CD4-positive, alpha-beta T cell (primary cell): ENCODE data around the gene AAK1. TPM values are rescaled to one million over a fixed set of nuclear protein-coding genes. Genes with fewer than 3 reads are reported as not detected.

Experiments
- ATAC-seq: fragments of 200-7000 bp; cut with Tn5 transposase; one replicate; pipeline ENCODE4 v1.10.0; 2022; ENCODE audit warnings: mild to moderate bottlenecking; ENCODE audit not compliant: poor library complexity
- CTCF ChIA-PET: fragments of 350-600 bp; sonication (Branson Sonifier 250); formaldehyde crosslinking; loops from one replicate; lab custom pipeline; 2021; ENCODE audit warnings: antibody characterized with exemption, inconsistent platforms; lab: Charles Lee
- POLR2A ChIA-PET: fragments of 350-600 bp; sonication (Branson Sonifier 250); formaldehyde crosslinking; loops from one replicate; lab custom pipeline; 2021; ENCODE audit warnings: antibody characterized with exemption, inconsistent platforms; lab: Charles Lee
- DNase-seq, 14 experiments: peaks; one replicate each; pipeline ENCODE4 v3.0.0-alpha.2; 2013 to 2020; ENCODE audit warnings: mixed read lengths in 2 of 14
- H3K27ac ChIP-seq, 2 donors: one replicate each; pipeline versions ENCODE4 v1.5.1 to v1.7.0; 2013; ENCODE audit warnings: low read length in 2 of 2, low read depth in 1 of 2, mild to moderate bottlenecking in 1 of 2
- H3K27me3 ChIP-seq, 2 experiments: 1 replicate in 1 of 2; 2 replicates in 1 of 2; pipeline versions ENCODE4 v1.6.1 to v1.7.0; 2013; ENCODE audit warnings: low read length in 2 of 2, control low read depth in 1 of 2, mild to moderate bottlenecking in 1 of 2, moderate library complexity in 1 of 2; ENCODE audit not compliant: insufficient read depth in 2 of 2, control insufficient read depth in 1 of 2
- H3K36me3 ChIP-seq: one replicate; pipeline ENCODE4 v1.6.1; 2013; ENCODE audit warnings: low read length, control low read depth; ENCODE audit not compliant: insufficient read depth
- H3K4me1 ChIP-seq: one replicate; pipeline ENCODE4 v1.6.1; 2013; ENCODE audit warnings: low read length, control low read depth; ENCODE audit not compliant: insufficient read depth
- H3K4me3 ChIP-seq: one replicate; pipeline ENCODE4 v1.5.1; 2013; ENCODE audit warnings: mild to moderate bottlenecking, low read length, moderate library complexity
- H3K9me3 ChIP-seq, 2 experiments: 1 replicate in 1 of 2; 2 replicates in 1 of 2; pipeline versions ENCODE4 v1.6.1 to v1.7.0; 2013; ENCODE audit warnings: low read length in 2 of 2, mild to moderate bottlenecking in 2 of 2, control low read depth in 1 of 2, moderate library complexity in 1 of 2; ENCODE audit not compliant: control insufficient read depth in 1 of 2, insufficient read depth in 1 of 2
- H3K27ac Mint-ChIP-seq: one replicate; pipeline ENCODE4 v1.8.0; 2020; ENCODE audit warnings: mixed read lengths
- H3K27me3 Mint-ChIP-seq: one replicate; pipeline ENCODE4 v1.8.0; 2021; ENCODE audit warnings: mixed read lengths
- H3K36me3 Mint-ChIP-seq: one replicate; pipeline ENCODE4 v1.8.0; 2021; ENCODE audit warnings: low read depth, mixed read lengths
- H3K4me1 Mint-ChIP-seq: one replicate; pipeline ENCODE4 v1.8.0; 2021; ENCODE audit warnings: low read depth, mixed read lengths
- H3K4me3 Mint-ChIP-seq: one replicate; pipeline ENCODE4 v1.8.0; 2020; ENCODE audit warnings: mild to moderate bottlenecking, mixed read lengths
- H3K9me3 Mint-ChIP-seq: one replicate; pipeline ENCODE4 v1.8.0; 2020; ENCODE audit warnings: mixed read lengths
- intact Hi-C, 2 experiments: fragments of 100-400 bp; cut with DNase I in 1 of 2; cut with micrococcal nuclease in 1 of 2; formaldehyde crosslinking; loops; one replicate each; pipeline versions ENCODE4 v1.15.1 to v1.9.0; 2023 to 2025; cut with DNase I, micrococcal nuclease
- total RNA-seq, 174 experiments: library from RNA in 2 of 174; stranded (reverse) in 2 of 174; gene quantifications; one replicate each; pipeline ENCODE4 v1.2.3 and lab custom pipeline; 2021 to 2026
- TF ChIP-seq, protein P1 (sequence below): fragments of 200-600 bp; IDR thresholded peaks from one replicate; pipeline ENCODE4 v1.8.0; 2022; ENCODE audit warnings: antibody characterized with exemption, mild to moderate bottlenecking

AAK1 gene
- total RNA-seq, 2 experiments from 2014 or later = 201 to 208 TPM

DNA sequence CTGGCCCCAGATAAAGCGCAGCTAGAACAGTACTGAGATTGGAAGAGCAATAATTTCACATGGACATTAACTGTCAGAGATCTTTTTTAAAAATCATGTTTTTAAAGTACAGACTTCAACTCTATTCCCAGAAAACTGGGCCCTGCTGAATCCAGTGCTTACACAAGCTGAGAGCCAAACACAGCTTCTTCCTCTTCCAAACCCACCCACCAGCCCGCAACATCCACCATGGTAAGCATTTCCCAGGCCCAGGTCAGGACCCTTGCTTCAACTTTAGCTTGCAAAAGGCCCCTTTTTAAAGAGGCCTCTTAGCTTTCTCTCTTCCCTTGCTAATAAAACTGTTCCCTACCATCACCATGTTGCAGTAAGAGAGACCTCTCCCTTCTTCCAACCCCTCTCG lies 2.1 kb downstream of the AAK1 start:
- ChIA-PET CTCF (interaction anchor here (1.0 to 1.8 kb wide), 3 partner anchors 13 to 83 kb away, joined by 3 to 7 read pairs (median 5); no protein-coding TSS in a partner anchor), POLR2A (interaction anchor here (0.9 to 7.9 kb wide), 11 partner anchors 9 to 87 kb away, joined by 3 to 214 read pairs (median 5); no protein-coding TSS in a partner anchor)
- H3K36me3 ChIP-seq = peaks cover 25% of the 10 kb centered on the region
- H3K4me1 ChIP-seq = peaks cover 55% of the 10 kb centered on the region
- no peaks in the 10 kb centered on the region for H3K27me3 Mint-ChIP-seq
- H3K36me3 Mint-ChIP-seq = peaks cover 80% of the 10 kb centered on the region
- TF ChIP-seq, protein P1, sequence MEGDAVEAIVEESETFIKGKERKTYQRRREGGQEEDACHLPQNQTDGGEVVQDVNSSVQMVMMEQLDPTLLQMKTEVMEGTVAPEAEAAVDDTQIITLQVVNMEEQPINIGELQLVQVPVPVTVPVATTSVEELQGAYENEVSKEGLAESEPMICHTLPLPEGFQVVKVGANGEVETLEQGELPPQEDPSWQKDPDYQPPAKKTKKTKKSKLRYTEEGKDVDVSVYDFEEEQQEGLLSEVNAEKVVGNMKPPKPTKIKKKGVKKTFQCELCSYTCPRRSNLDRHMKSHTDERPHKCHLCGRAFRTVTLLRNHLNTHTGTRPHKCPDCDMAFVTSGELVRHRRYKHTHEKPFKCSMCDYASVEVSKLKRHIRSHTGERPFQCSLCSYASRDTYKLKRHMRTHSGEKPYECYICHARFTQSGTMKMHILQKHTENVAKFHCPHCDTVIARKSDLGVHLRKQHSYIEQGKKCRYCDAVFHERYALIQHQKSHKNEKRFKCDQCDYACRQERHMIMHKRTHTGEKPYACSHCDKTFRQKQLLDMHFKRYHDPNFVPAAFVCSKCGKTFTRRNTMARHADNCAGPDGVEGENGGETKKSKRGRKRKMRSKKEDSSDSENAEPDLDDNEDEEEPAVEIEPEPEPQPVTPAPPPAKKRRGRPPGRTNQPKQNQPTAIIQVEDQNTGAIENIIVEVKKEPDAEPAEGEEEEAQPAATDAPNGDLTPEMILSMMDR = no peak
- intact Hi-C loops = loop anchor here (2.0 to 10.0 kb wide), 8 partner anchors 19 to 257 kb away; partner anchors contain the start of genes GFPT1 (in 1 of the 2) and NFU1 (in 1 of the 2)
- peak overlapping the region; percentile 95 for H3K27ac Mint-ChIP-seq
- H3K4me3 ChIP-seq = peak overlapping the region; percentile 85
- peak overlapping the region; percentile 99 for H3K4me3 Mint-ChIP-seq
- H3K9me3 ChIP-seq = no peaks in the 10 kb centered on the region
- H3K4me1 Mint-ChIP-seq = peaks cover 72% of the 10 kb centered on the region
- ATAC-seq = no peak
- H3K27me3 ChIP-seq = no peaks in the 10 kb centered on the region
- H3K9me3 Mint-ChIP-seq = no peaks in the 10 kb centered on the region
- no peak for DNase-seq
- peak overlapping the region; percentile 4 to 90 for H3K27ac ChIP-seq

DNA sequence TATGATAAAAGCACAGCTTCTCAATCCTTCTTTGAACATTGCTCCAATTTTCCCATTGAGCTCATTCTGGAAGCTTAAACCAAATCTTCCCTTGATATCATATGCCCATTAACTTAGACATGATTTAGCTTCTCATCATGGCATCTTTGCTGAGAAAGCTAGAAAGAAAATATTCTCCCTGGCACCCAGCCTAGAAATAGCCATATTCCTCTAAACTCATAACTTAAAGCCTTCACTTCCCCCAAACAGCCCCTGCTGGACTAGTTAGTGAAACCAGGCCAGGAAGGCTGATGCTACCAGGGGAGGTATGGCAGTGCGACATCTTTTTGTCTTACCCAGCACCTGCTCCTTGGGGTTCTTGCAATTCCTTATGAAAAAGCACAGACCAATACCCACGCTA lies 4.3 kb downstream of the AAK1 start:
- peaks cover 71% of the 10 kb centered on the region for H3K4me1 Mint-ChIP-seq
- H3K27me3 Mint-ChIP-seq = no peaks in the 10 kb centered on the region
- Histone ChIP-seq H3K27me3 (no peaks in the 10 kb centered on the region), H3K9me3 (no peaks in the 10 kb centered on the region), H3K4me1 (peaks cover 41% of the 10 kb centered on the region), H3K27ac (peak overlapping the region in 1 of 2 donors; percentile 43), H3K36me3 (peaks cover 34% of the 10 kb centered on the region), H3K4me3 (peak overlapping the region; percentile 85)
- TF ChIP-seq, protein P1 = no peak
- no peak for ATAC-seq
- peak overlapping the region; percentile 95 for H3K27ac Mint-ChIP-seq
- peak overlapping the region; percentile 99 for H3K4me3 Mint-ChIP-seq
- intact Hi-C loops = no loop called here
- peaks cover 87% of the 10 kb centered on the region for H3K36me3 Mint-ChIP-seq
- H3K9me3 Mint-ChIP-seq = no peaks in the 10 kb centered on the region
- CTCF ChIA-PET = interaction anchor here (1.3 to 1.7 kb wide), 3 partner anchors 11 to 85 kb away, joined by 3 to 5 read pairs (median 4); no protein-coding TSS in a partner anchor
- POLR2A ChIA-PET = interaction anchor here (0.8 to 3.3 kb wide), 6 partner anchors 11 to 56 kb away, joined by 3 to 16 read pairs (median 4); no protein-coding TSS in a partner anchor
- DNase-seq = peak in 1 of 14 experiments; percentile 16

DNA sequence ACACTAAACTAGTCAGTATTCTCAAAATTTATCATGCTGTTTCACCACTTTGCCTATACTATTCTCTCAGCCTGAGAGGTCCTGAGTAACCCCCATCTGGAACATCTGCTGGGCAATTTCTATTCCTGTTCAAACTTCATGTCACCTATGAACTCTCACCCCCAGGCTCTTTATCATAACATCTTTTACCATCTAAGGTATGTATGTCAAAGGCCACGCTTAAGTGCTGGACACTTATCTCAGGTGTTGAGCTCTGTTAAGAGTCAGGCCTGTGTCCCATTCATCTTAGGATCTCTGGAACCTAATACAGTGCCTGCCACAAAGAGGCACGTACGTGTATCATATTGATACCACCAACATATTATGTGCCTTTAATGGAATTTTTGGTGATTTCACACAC lies 4.9 kb downstream of the AAK1 start:
- H3K27me3 Mint-ChIP-seq = no peaks in the 10 kb centered on the region
- H3K36me3 Mint-ChIP-seq = peaks cover 85% of the 10 kb centered on the region
- Histone ChIP-seq H3K9me3 (no peaks in the 10 kb centered on the region), H3K27ac (peak overlapping the region in 1 of 2 donors; percentile 43), H3K4me3 (peak overlapping the region; percentile 85), H3K4me1 (peaks cover 39% of the 10 kb centered on the region), H3K27me3 (no peaks in the 10 kb centered on the region), H3K36me3 (peaks cover 34% of the 10 kb centered on the region)
- POLR2A ChIA-PET = interaction anchor here (0.9 to 3.3 kb wide), 5 partner anchors 10 to 57 kb away, joined by 3 to 16 read pairs (median 4); no protein-coding TSS in a partner anchor
- CTCF ChIA-PET = interaction anchor here (1.5 to 1.7 kb wide), 2 partner anchors 17 to 73 kb away, joined by 3 to 5 read pairs; no protein-coding TSS in a partner anchor
- TF ChIP-seq, protein P1 = no peak
- H3K4me3 Mint-ChIP-seq = peak overlapping the region; percentile 99
- intact Hi-C loops = no loop called here
- no peaks in the 10 kb centered on the region for H3K9me3 Mint-ChIP-seq
- peak overlapping the region; percentile 95 for H3K27ac Mint-ChIP-seq
- H3K4me1 Mint-ChIP-seq = peaks cover 74% of the 10 kb centered on the region
- no peak for DNase-seq
- ATAC-seq = no peak
